Endothelial cell (in vitro differentiated cells): ENCODE data around the gene STARD13. TPM values are rescaled to one million over a fixed set of nuclear protein-coding genes. Genes with fewer than 3 reads are reported as not detected.

ENCODE experiments used
- DNase-seq: peaks from one replicate; pipeline ENCODE4 v3.0.0; 2021; ENCODE audit warnings: low spot score
- H3K27ac Mint-ChIP-seq: one replicate; pipeline ENCODE4 v1.8.0; 2021; ENCODE audit warnings: mixed read lengths, inconsistent platforms; ENCODE audit not compliant: unreplicated experiment
- H3K27me3 Mint-ChIP-seq: one replicate; pipeline ENCODE4 v1.8.0; 2021; ENCODE audit warnings: mild to moderate bottlenecking, moderate library complexity, mixed read lengths, inconsistent platforms; ENCODE audit not compliant: unreplicated experiment
- H3K36me3 Mint-ChIP-seq: one replicate; pipeline ENCODE4 v1.8.0; 2021; ENCODE audit warnings: mild to moderate bottlenecking, low read depth, mixed read lengths, inconsistent platforms; ENCODE audit not compliant: unreplicated experiment
- H3K4me1 Mint-ChIP-seq: one replicate; pipeline ENCODE4 v1.8.0; 2021; ENCODE audit warnings: mild to moderate bottlenecking, mixed read lengths, inconsistent platforms; ENCODE audit not compliant: unreplicated experiment
- H3K4me3 Mint-ChIP-seq: one replicate; pipeline ENCODE4 v1.8.0; 2021; ENCODE audit warnings: mild to moderate bottlenecking, mixed read lengths, inconsistent platforms; ENCODE audit not compliant: unreplicated experiment
- H3K9me3 Mint-ChIP-seq: one replicate; pipeline ENCODE4 v1.8.0; 2021; ENCODE audit warnings: mixed read lengths, inconsistent platforms; ENCODE audit not compliant: unreplicated experiment
- total RNA-seq: library from RNA; stranded (reverse); fragmentation: NEBNext Ultra II Directional; extraction: Animal tissue kit (Norgen Biotek cat#: 25700); gene quantifications from one replicate; pipeline ENCODE4 v1.2.1, GENCODE V29; 2021; ENCODE audit not compliant: unreplicated experiment
- TF ChIP-seq, protein P1 (sequence below): fragments of 200-600 bp; sonication (generic); IDR thresholded peaks from one replicate; pipeline ENCODE4 v1.5.0; 2021; ENCODE audit warnings: antibody characterized with exemption; ENCODE audit not compliant: unreplicated experiment

Gene STARD13
- total RNA-seq, 1 donor from 2014 or later: 63.8 TPM

GRCh38 chr13:33326723-33327122 lies 41.2 kb upstream of the STARD13 start:
- peaks cover 14% of the 10 kb centered on the region for H3K36me3 Mint-ChIP-seq
- H3K4me1 Mint-ChIP-seq: peaks cover 37% of the 10 kb centered on the region
- H3K27ac Mint-ChIP-seq: peak overlapping the region; percentile 93
- TF ChIP-seq, protein P1, sequence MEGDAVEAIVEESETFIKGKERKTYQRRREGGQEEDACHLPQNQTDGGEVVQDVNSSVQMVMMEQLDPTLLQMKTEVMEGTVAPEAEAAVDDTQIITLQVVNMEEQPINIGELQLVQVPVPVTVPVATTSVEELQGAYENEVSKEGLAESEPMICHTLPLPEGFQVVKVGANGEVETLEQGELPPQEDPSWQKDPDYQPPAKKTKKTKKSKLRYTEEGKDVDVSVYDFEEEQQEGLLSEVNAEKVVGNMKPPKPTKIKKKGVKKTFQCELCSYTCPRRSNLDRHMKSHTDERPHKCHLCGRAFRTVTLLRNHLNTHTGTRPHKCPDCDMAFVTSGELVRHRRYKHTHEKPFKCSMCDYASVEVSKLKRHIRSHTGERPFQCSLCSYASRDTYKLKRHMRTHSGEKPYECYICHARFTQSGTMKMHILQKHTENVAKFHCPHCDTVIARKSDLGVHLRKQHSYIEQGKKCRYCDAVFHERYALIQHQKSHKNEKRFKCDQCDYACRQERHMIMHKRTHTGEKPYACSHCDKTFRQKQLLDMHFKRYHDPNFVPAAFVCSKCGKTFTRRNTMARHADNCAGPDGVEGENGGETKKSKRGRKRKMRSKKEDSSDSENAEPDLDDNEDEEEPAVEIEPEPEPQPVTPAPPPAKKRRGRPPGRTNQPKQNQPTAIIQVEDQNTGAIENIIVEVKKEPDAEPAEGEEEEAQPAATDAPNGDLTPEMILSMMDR: no peak
- no peak overlapping the region for H3K4me3 Mint-ChIP-seq
- no peaks in the 10 kb centered on the region for H3K9me3 Mint-ChIP-seq
- no peak for DNase-seq
- no peaks in the 10 kb centered on the region for H3K27me3 Mint-ChIP-seq

DNA sequence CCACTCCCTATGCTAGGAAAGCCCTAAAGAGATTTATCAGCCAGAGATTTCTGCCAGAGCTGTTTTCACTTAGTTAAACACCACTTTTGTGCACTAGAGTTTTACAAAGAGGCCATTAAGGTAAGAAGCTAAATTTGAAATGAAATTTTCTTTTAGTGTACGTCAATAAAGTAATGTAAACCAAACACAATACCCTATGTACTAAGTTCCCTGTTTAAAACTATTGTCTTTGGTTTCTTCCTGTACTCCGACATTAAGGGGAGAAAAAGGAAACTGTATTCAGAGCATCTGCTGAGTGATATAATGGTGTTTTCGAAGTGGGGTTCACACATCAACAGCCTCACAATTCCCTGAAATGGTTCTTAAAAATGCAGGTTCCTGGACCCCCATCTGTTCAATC lies 40.7 kb upstream of the STARD13 start:
- H3K27ac Mint-ChIP-seq: peak overlapping the region; percentile 93
- peaks cover 37% of the 10 kb centered on the region for H3K4me1 Mint-ChIP-seq

DNA sequence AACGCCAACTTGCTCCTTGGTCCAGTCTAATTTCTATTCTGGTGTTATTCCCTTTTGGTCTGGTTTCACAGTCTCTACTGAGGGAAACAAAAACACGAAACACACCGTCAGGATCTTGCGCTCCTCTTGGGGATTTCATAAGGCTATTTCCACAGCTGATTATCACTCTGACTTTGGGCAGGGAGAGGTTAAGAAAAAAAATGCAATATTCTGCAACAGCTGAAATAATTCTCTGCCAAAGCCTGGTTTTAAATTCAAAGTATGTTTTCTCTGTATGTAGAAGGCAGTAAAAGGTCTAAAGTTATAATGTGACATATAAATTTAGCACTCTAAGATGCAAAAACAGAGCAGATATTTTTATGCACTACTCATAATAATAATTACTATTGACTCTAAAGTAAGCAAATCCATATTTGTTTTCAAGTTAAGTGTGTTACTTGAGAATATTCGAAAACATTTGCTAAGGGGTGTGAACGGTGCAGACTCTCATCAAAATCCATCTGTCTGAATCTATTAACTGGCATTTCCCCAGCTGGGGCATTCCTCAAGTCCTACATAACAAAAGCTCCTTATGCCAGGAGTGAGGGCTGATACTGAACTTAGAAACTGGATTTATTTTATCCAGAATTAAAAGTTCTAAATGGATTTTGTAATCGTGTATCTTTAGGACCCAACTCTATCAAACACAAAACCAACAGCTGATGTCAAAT lies 38.4 kb upstream of the STARD13 start:
- TF ChIP-seq, protein P1: no peak
- Mint-ChIP-seq H3K27ac (peak overlapping the region; percentile 3), H3K4me1 (peaks cover 37% of the 10 kb centered on the region), H3K27me3 (no peaks in the 10 kb centered on the region), H3K36me3 (peaks cover 17% of the 10 kb centered on the region), H3K4me3 (no peak overlapping the region), H3K9me3 (no peaks in the 10 kb centered on the region)
- DNase-seq: no peak

More for the DNA sequence above, 40.7 kb upstream of the STARD13 start:
- no peak overlapping the region for H3K4me3 Mint-ChIP-seq
- DNase-seq: no peak
- no peaks in the 10 kb centered on the region for H3K9me3 Mint-ChIP-seq
- H3K36me3 Mint-ChIP-seq: peaks cover 14% of the 10 kb centered on the region
- TF ChIP-seq, protein P1: no peak
- no peaks in the 10 kb centered on the region for H3K27me3 Mint-ChIP-seq

GRCh38 chr13:33322965-33323668 lies 37.6 kb upstream of the STARD13 start:
- TF ChIP-seq, protein P1: no peak
- Mint-ChIP-seq H3K4me1 (peaks cover 37% of the 10 kb centered on the region), H3K27ac (peak overlapping the region; percentile 3), H3K9me3 (no peaks in the 10 kb centered on the region), H3K27me3 (no peaks in the 10 kb centered on the region), H3K4me3 (no peak overlapping the region), H3K36me3 (peaks cover 20% of the 10 kb centered on the region)
- no peak for DNase-seq

DNA sequence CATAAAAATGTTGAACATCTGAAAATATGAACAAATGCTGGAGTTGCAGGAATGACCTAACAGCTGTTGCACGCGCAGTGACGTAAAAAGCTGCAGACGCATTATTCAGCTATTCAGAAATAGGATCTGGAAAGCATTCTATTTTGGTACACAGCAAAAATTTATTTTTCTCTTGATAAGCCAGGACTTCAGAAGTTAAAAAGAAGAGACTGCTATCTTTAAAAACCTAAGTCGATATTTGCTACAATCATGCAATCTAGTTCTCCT lies 36.9 kb upstream of the STARD13 start:
- DNase-seq: no peak
- no peak overlapping the region for H3K27ac Mint-ChIP-seq
- no peaks in the 10 kb centered on the region for H3K27me3 Mint-ChIP-seq
- TF ChIP-seq, protein P1: no peak
- H3K4me1 Mint-ChIP-seq: peaks cover 38% of the 10 kb centered on the region
- H3K4me3 Mint-ChIP-seq: no peak overlapping the region
- H3K9me3 Mint-ChIP-seq: no peaks in the 10 kb centered on the region
- peaks cover 20% of the 10 kb centered on the region for H3K36me3 Mint-ChIP-seq
